Epithelial cell of esophagus (primary cell): ENCODE data around the gene IGSF23.

ENCODE experiments used
- DNase-seq: peaks from one replicate; pipeline ENCODE4 v3.0.0; 2010; ENCODE audit warnings: low read depth
- H3K4me3 ChIP-seq: 2 replicates; pipeline ENCODE4 v1.5.1; 2011; ENCODE audit warnings: mild to moderate bottlenecking, low read length, control low read depth
- TF ChIP-seq, protein P1 (sequence below): IDR thresholded peaks from 2 replicates; pipeline ENCODE4 v1.5.1; 2011; ENCODE audit warnings: low read depth, mild to moderate bottlenecking, low read length, control low read depth, inconsistent platforms; ENCODE audit not compliant: insufficient read depth; ENCODE audit errors: missing control alignments

The IGSF23 gene

DNA sequence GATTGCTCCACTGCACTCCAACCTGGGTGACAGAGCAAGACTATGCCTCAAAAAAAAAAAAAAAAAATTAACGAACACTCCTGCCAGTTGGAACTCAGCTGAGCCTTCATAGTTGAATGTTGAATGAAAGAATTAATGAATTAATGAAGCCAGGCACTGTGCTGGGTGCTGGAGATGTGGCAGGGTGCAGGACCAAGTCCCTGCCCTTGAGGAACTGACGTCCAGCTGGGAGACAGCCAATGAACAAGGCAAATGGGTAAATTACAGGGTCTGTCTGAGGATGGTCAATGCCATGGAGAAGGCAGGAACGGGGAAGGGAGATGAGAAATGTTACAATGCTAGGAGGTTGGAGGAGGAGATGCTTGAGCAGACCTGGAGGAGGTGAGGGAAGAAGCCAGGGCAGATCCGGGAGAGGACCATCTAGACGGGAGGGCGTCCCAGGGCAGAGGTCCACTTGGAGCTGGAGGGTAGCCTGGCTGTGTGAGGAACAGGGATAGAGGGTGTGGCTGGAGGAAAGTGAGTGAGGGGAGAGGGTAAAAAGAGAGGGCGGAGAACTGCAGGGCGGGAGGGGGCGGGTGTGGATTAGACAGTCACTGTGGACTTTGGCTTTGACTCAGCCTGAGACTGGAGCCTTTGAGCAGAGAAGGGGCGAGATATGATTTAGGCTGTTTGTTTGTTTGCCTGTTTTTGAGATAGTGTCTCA lies 16.8 kb upstream of the IGSF23 start:
- TF ChIP-seq, protein P1, sequence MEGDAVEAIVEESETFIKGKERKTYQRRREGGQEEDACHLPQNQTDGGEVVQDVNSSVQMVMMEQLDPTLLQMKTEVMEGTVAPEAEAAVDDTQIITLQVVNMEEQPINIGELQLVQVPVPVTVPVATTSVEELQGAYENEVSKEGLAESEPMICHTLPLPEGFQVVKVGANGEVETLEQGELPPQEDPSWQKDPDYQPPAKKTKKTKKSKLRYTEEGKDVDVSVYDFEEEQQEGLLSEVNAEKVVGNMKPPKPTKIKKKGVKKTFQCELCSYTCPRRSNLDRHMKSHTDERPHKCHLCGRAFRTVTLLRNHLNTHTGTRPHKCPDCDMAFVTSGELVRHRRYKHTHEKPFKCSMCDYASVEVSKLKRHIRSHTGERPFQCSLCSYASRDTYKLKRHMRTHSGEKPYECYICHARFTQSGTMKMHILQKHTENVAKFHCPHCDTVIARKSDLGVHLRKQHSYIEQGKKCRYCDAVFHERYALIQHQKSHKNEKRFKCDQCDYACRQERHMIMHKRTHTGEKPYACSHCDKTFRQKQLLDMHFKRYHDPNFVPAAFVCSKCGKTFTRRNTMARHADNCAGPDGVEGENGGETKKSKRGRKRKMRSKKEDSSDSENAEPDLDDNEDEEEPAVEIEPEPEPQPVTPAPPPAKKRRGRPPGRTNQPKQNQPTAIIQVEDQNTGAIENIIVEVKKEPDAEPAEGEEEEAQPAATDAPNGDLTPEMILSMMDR: no peak
- H3K4me3 ChIP-seq: no peak overlapping the region
- DNase-seq: no peak

DNA sequence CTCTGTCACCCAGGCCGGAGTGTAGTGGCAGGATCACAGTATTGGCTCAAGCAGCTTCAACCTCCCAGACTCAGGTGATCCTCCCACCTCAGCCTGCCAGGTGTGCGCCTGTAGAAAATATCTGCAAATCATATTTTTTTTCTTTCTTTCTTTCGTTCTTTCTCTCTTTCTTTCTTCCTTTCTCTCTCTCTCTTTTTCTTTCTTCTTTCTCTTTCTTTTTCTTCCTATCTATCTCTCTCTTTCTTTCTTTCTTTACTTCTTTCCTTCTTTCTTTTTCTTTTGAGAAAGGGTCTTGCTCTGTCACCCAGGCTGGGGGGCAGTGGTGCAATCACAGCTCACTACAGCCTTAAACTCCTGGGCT lies 16.3 kb upstream of the IGSF23 start:
- TF ChIP-seq, protein P1: no peak
- no peak for DNase-seq
- no peak overlapping the region for H3K4me3 ChIP-seq

DNA sequence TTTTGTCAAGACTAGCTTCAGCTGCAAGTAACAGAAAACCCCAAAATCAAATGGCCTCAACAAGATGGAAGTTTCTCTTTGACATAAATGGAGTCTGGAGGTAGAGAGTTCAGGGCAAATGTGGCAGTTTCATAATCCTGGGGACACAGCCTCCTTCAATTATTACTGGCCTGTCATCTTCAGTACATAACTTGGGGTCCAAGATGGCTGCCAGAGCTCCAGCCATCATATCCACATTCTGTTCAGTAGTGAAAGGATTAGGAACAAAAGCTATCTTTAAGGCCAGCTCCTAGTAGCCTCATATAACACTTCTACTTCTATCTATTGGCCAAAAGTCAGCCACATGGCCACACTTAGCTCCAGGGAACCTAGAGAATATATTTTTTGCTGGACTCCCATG lies 15.0 kb upstream of the IGSF23 start:
- no peak for DNase-seq
- TF ChIP-seq, protein P1: no peak
- no peak overlapping the region for H3K4me3 ChIP-seq

DNA sequence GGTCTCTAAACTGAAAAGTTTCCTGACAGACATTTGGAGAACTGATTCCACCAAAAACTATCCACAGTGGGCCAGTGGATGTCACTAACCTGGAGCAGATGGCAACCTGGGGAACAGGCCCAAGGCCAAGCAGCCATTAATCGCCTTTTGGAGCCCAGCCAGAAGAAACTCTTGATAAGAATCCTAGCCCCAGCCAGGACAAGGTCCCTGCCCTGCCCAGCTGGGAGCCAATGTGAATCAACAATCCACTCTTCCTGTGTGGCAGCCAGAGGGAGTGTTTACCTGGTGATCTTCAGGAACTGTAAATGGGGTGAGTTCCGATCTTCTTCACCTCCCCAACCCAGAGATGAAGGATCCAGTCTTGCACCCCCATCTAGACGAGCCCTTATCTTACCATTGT lies 14.5 kb upstream of the IGSF23 start:
- H3K4me3 ChIP-seq: no peak overlapping the region
- no peak for DNase-seq
- TF ChIP-seq, protein P1: no peak

DNA sequence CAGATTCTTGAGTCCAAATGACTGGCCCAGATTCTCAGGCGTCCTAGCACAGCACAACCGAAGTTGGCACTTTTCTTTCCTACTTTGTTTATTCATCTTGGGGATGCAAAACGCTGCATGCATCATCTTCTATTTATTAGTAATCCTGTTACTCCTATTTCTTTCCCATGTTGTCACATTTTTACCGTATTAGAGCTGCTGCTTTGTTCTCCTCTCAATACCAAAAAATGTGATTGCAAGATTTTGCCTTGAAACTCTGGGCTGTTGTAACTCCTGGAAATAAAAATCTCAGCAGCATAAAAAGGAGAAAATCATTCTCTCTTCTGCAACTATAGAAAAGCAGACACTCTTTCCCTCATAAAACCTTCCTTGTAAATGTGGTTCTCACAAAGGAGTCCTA lies 12.9 kb upstream of the IGSF23 start:
- DNase-seq: no peak
- TF ChIP-seq, protein P1: no peak
- H3K4me3 ChIP-seq: no peak overlapping the region

DNA sequence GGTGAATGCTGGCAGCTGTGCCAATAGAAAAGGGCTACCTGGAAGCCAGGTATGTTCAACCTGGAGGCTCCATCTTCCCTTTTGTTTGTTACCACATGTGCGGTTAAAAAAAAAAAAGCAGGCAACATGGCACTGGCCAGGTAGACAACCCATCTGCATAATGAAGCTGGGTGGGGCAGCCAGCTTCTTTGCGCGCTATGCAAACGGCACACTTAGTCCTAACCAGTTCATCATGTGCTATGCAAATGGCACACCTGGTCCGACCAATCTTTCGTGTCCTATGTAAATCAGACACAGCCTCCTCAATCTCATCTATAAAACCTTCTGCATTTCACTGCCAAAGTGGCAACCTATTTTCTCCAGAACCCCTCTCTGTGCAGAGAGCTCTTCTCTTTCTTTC lies 11.3 kb upstream of the IGSF23 start:
- H3K4me3 ChIP-seq: no peak overlapping the region
- TF ChIP-seq, protein P1: no peak
- DNase-seq: peak; percentile 87
